ENCODE measurements around the gene ODF2.

- no peak for TF ChIP-seq EZH2 (IDR thresholded peaks at IDR 0.05; ENCODE audit: borderline replicate concordance, low read depth, low read length, poor library complexity, severe bottlenecking)
- TF ChIP-seq CTCF (conservative IDR thresholded peaks at IDR 0.05; ENCODE audit: low read depth, low read length), result no peak
Observed at GRCh38 chr9:128422783-128423150, 33.0 kb upstream of the ODF2 start.
